Fibroblast of lung (primary cell): Measurements from ENCODE around the gene DHX32. TPM values are rescaled to one million over a fixed set of nuclear protein-coding genes. Genes with fewer than 3 reads are reported as not detected.
"Not testable (repeated sequence)": the region's sequence is repeated elsewhere in the genome, so short reads cannot be mapped to it uniquely, and the experiment has no call there.

Experiments used
- DNase-seq, 2 donors: peaks; one replicate each; pipeline versions ENCODE4 v3.0.0 to v3.0.0-alpha.2; 2010; ENCODE audit warnings: low read depth in 2 of 2
- H2AFZ ChIP-seq: 2 replicates; pipeline ENCODE4 v1.5.1; 2012; ENCODE audit warnings: low read length, control low read depth, inconsistent platforms
- H3K27ac ChIP-seq: 2 replicates; pipeline ENCODE4 v1.5.1; 2011; ENCODE audit warnings: low read length, control low read depth; ENCODE audit not compliant: insufficient read depth
- H3K27me3 ChIP-seq: 2 replicates; pipeline ENCODE4 v1.5.1; 2011; ENCODE audit warnings: mild to moderate bottlenecking, low read length; ENCODE audit not compliant: control insufficient read depth, insufficient read depth
- H3K36me3 ChIP-seq: 2 replicates; pipeline ENCODE4 v1.5.1; 2011; ENCODE audit warnings: low read length; ENCODE audit not compliant: control insufficient read depth, insufficient read depth
- H3K4me1 ChIP-seq: 2 replicates; pipeline ENCODE4 v1.5.1; 2011; ENCODE audit warnings: low read length; ENCODE audit not compliant: control insufficient read depth, insufficient read depth; ENCODE audit errors: extremely low read depth
- H3K4me2 ChIP-seq: 2 replicates; pipeline ENCODE4 v1.5.1; 2011; ENCODE audit warnings: low read length, control low read depth; ENCODE audit not compliant: insufficient read depth; ENCODE audit errors: extremely low read depth
- H3K4me3 ChIP-seq, 4 experiments: fragments of 200-600 bp in 1 of 4; sonication (generic) in 1 of 4; replicated peaks in 1 of 4; 2 replicates each; pipeline ENCODE4 v1.5.1; 2011 to 2016; ENCODE audit warnings: low read length in 4 of 4, low read depth in 3 of 4, mild to moderate bottlenecking in 3 of 4, control low read depth in 2 of 4, inconsistent platforms in 1 of 4, mixed read lengths in 1 of 4; ENCODE audit not compliant: insufficient read depth in 1 of 4; ENCODE audit errors: control extremely low read depth in 1 of 4
- H3K79me2 ChIP-seq: 2 replicates; pipeline ENCODE4 v1.5.1; 2012; ENCODE audit warnings: mild to moderate bottlenecking, low read length, inconsistent platforms; ENCODE audit not compliant: control insufficient read depth, insufficient read depth
- H3K9ac ChIP-seq: 2 replicates; pipeline ENCODE4 v1.5.1; 2011; ENCODE audit warnings: mild to moderate bottlenecking, low read length, control low read depth; ENCODE audit not compliant: insufficient read depth
- H3K9me3 ChIP-seq: 2 replicates; pipeline ENCODE4 v1.5.1; 2012; ENCODE audit warnings: low read depth, low read length; ENCODE audit not compliant: control insufficient read depth, insufficient read depth
- H4K20me1 ChIP-seq: 2 replicates; pipeline ENCODE4 v1.5.1; 2011; ENCODE audit warnings: low read length; ENCODE audit not compliant: control insufficient read depth, insufficient read depth; ENCODE audit errors: extremely low read depth
- EZH2 ChIP-seq: IDR thresholded peaks from 2 replicates; pipeline ENCODE4 v1.5.1; 2012; ENCODE audit warnings: low read length, control low read depth, mild to moderate bottlenecking; ENCODE audit errors: missing control alignments
- polyA plus RNA-seq, 2 donors: library from polyadenylated mRNA; depleted of rRNA in 1 of 2; stranded (reverse) in 1 of 2; unstranded in 1 of 2; fragments of >200 nt; gene quantifications; 2 replicates each; pipeline ENCODE4 v1.2.1, GENCODE V29; 2011 to 2012; ENCODE audit warnings: missing spikeins in 1 of 2
- total RNA-seq: library from RNA; depleted of rRNA; stranded (reverse); fragments of >200 nt; gene quantifications from 2 replicates; pipeline ENCODE4 v1.2.1, GENCODE V29; 2014
- TF ChIP-seq, protein P1 (sequence below), 2 donors: IDR thresholded peaks in 1 of 2; conservative IDR thresholded peaks in 1 of 2; 1 replicate in 1 of 2; 2 replicates in 1 of 2; pipeline ENCODE4 v1.5.1; 2011 to 2012; ENCODE audit warnings: low read length in 2 of 2, control low read depth in 1 of 2, inconsistent platforms in 1 of 2, low read depth in 1 of 2, mild to moderate bottlenecking in 1 of 2

DHX32 gene
- total and polyA plus RNA-seq, 2 donors (not counting 1 experiment from before 2014, with no cell fraction given) = 31.1 to 33.7 TPM

DNA sequence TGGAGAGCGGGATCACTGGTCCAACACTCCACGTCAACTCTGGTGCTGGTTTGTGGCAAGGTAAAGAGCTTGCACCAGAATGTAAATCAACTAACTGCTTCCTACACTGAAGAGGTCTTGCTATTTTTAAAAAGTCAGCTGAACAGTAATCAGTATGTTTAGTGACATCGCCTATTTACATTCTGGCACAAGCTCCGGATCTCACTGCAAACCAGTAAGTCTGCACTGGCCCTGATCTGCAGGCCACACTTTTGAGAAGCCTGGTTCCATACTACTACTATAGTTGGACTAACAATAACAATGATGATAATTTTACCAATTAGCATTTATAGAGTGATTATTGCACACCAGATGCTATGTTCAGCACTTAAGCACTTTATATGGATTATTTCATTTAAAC is 8.3 kb upstream of the DHX32 start:
- not testable (repeated sequence) for H3K27ac ChIP-seq, H4K20me1 ChIP-seq, H3K27me3 ChIP-seq, H3K9ac ChIP-seq, H3K4me2 ChIP-seq, H3K79me2 ChIP-seq, H3K4me3 ChIP-seq, H3K36me3 ChIP-seq, H3K4me1 ChIP-seq, H3K9me3 ChIP-seq, DNase-seq, H2AFZ ChIP-seq

DNA sequence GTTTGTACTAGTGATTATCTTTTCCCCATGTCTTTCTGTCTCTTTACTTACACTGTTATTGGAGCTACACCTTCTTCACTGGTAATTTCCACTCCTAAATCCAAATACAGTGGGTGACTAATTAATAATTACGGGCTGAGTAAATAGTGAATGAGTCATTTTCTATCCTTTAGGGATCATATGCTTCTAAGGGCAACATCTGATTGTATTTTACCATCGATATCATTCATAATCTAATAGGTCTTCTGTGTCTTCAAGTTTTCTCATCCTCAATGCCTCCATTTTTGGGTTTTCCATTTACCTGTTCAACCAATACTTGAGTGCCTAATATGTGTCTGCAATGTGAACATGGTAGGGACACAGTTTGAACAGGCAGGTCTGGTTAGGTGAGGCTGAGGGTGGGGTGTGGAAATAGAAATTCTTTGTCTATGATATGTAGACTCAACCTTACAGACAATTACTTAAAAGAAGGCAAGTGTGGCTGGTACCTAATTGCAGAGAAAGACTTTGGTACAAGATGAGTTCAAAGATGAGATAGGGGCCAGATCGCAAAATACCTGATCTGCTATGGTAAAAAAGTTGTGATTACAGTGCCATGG is 5.9 kb upstream of the DHX32 start:
- no peaks in the 10 kb centered on the region for H3K9me3 ChIP-seq
- no peak for DNase-seq
- H3K4me2 ChIP-seq = no peak overlapping the region
- no peaks in the 10 kb centered on the region for H3K4me1 ChIP-seq
- H3K79me2 ChIP-seq = no peaks in the 10 kb centered on the region
- TF ChIP-seq, protein P1, sequence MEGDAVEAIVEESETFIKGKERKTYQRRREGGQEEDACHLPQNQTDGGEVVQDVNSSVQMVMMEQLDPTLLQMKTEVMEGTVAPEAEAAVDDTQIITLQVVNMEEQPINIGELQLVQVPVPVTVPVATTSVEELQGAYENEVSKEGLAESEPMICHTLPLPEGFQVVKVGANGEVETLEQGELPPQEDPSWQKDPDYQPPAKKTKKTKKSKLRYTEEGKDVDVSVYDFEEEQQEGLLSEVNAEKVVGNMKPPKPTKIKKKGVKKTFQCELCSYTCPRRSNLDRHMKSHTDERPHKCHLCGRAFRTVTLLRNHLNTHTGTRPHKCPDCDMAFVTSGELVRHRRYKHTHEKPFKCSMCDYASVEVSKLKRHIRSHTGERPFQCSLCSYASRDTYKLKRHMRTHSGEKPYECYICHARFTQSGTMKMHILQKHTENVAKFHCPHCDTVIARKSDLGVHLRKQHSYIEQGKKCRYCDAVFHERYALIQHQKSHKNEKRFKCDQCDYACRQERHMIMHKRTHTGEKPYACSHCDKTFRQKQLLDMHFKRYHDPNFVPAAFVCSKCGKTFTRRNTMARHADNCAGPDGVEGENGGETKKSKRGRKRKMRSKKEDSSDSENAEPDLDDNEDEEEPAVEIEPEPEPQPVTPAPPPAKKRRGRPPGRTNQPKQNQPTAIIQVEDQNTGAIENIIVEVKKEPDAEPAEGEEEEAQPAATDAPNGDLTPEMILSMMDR (conservative IDR thresholded peaks at IDR 0.05 in 1 of 2, IDR thresholded peaks at IDR 0.05 in 1 of 2; ENCODE audit: low read depth in 1 of 2, low read length in 2 of 2) = no peak
- no peak for TF ChIP-seq EZH2
- no peaks in the 10 kb centered on the region for H3K27me3 ChIP-seq
- no peak overlapping the region for H2AFZ ChIP-seq
- no peaks in the 10 kb centered on the region for H3K36me3 ChIP-seq
- H3K9ac ChIP-seq = no peak overlapping the region
- H4K20me1 ChIP-seq = no peaks in the 10 kb centered on the region
- H3K27ac ChIP-seq = no peak overlapping the region
- no peak overlapping the region for H3K4me3 ChIP-seq

DNA sequence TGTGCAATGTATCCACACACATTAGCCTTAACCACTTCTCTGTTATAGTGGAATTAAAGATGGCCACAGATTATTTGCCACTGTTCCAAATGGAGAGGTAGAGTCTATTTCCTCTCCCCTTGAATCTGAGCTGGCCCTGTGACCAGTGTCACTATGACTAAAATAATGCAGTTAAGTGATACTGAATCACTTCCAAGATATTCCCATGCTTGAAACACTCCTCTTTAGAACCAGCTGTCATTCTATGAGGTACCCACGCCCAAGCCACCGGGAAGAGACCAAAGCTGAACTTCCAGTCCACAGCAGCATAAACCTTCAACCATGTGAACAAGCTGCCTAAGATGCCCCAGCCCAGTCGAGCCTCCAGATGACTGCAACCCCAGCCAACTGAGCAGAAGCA is 2.1 kb upstream of the DHX32 start:
- Histone ChIP-seq H4K20me1 (no peaks in the 10 kb centered on the region), H2AFZ (no peak overlapping the region), H3K27ac (no peak overlapping the region), H3K36me3 (no peaks in the 10 kb centered on the region), H3K27me3 (no peaks in the 10 kb centered on the region), H3K9me3 (no peaks in the 10 kb centered on the region), H3K4me3 (no peak overlapping the region), H3K79me2 (no peaks in the 10 kb centered on the region), H3K9ac (no peak overlapping the region), H3K4me1 (no peaks in the 10 kb centered on the region), H3K4me2 (no peak overlapping the region)
- TF ChIP-seq, protein P1 (conservative IDR thresholded peaks at IDR 0.05 in 1 of 2, IDR thresholded peaks at IDR 0.05 in 1 of 2; ENCODE audit: low read depth in 1 of 2, low read length in 2 of 2) = no peak
- no peak for TF ChIP-seq EZH2
- no peak for DNase-seq
